GM19372 (cell line): ENCODE results near the gene CINP.

ENCODE experiments used
- ATAC-seq: cut with Tn5 transposase; IDR thresholded peaks from one replicate; pipeline ENCODE4 v1.9.1; 2021; ENCODE audit warnings: mild to moderate bottlenecking, low read depth, moderate library complexity; ENCODE audit not compliant: unreplicated experiment

Gene CINP

GRCh38 chr14:102362545-102363181 lies at the start of gene CINP, which contains the start of gene TECPR2:
Gene CINP, minus strand, starts transcription at chr14:102362890. Its CDS starts 39 bp downstream, at chr14:102362851.
Gene TECPR2, plus strand, starts transcription at chr14:102362941. Its CDS starts 13,781 bp downstream, at chr14:102376722.
- ATAC-seq: peak; percentile 88

GRCh38 chr14:102408724-102409123 lies 46.0 kb upstream of the CINP start:
- no peak for ATAC-seq

GRCh38 chr14:102407258-102407657 lies 44.6 kb upstream of the CINP start:
- ATAC-seq: no peak

GRCh38 chr14:102403028-102403427 lies 40.3 kb upstream of the CINP start:
- no peak for ATAC-seq

- ATAC-seq: no peak
These were observed 33.8 kb upstream of the CINP start for GRCh38 chr14:102396521-102396920.

- no peak for ATAC-seq
These were observed 32.2 kb upstream of the CINP start for GRCh38 chr14:102394717-102395375.

GRCh38 chr14:102392506-102392905 lies 29.8 kb upstream of the CINP start:
- ATAC-seq: no peak

GRCh38 chr14:102390064-102390855 lies 27.6 kb upstream of the CINP start:
- no peak for ATAC-seq

GRCh38 chr14:102389246-102389645 lies 26.6 kb upstream of the CINP start:
- no peak for ATAC-seq

GRCh38 chr14:102387086-102387485 lies 24.4 kb upstream of the CINP start:
- no peak for ATAC-seq

- no peak for ATAC-seq
These were observed 16.1 kb upstream of the CINP start for GRCh38 chr14:102378830-102379229.

GRCh38 chr14:102377696-102378095 lies 15.0 kb upstream of the CINP start:
- ATAC-seq: no peak

GRCh38 chr14:102375119-102375518 lies 12.4 kb upstream of the CINP start:
- ATAC-seq: no peak

GRCh38 chr14:102374264-102374663 lies 11.6 kb upstream of the CINP start:
- no peak for ATAC-seq

- no peak for ATAC-seq
These were observed 10.4 kb upstream of the CINP start for GRCh38 chr14:102373110-102373509.

GRCh38 chr14:102371361-102371760 lies 8.7 kb upstream of the CINP start:
- no peak for ATAC-seq

GRCh38 chr14:102370305-102370809 lies 7.7 kb upstream of the CINP start:
- no peak for ATAC-seq

- ATAC-seq: peak; percentile 3
These were observed 673 bp upstream of the CINP start for GRCh38 chr14:102363182-102363943.

GRCh38 chr14:102362084-102362483 lies 606 bp downstream of the CINP start:
- ATAC-seq: peak; percentile 18

- no peak for ATAC-seq
These were observed 2.3 kb downstream of the CINP start for GRCh38 chr14:102360388-102360787.
